Skeletal muscle satellite cell (primary cell): Measurements from ENCODE around the gene NBEAL2.

Experiments used
- H3K27me3 ChIP-seq: 2 replicates; pipeline ENCODE4 v1.7.0; 2013; ENCODE audit warnings: low read length; ENCODE audit not compliant: control insufficient read depth, insufficient read depth
- H3K36me3 ChIP-seq: 2 replicates; pipeline ENCODE4 v1.7.0; 2013; ENCODE audit warnings: mild to moderate bottlenecking, control low read depth, low read length; ENCODE audit not compliant: insufficient read depth
- H3K4me1 ChIP-seq: 2 replicates; pipeline ENCODE4 v1.7.0; 2013; ENCODE audit warnings: low read length; ENCODE audit not compliant: control insufficient read depth, insufficient read depth
- H3K4me2 ChIP-seq: 2 replicates; pipeline ENCODE4 v1.7.0; 2013; ENCODE audit warnings: mild to moderate bottlenecking, low read length
- H3K4me3 ChIP-seq: 2 replicates; pipeline ENCODE4 v1.7.0; 2013; ENCODE audit warnings: low read length
- H3K9ac ChIP-seq: 2 replicates; pipeline ENCODE4 v1.7.0; 2013; ENCODE audit warnings: mild to moderate bottlenecking, low read depth, low read length, moderate library complexity
- H3K9me3 ChIP-seq: replicated peaks from 2 replicates; pipeline ENCODE4 v1.7.0; 2013; ENCODE audit warnings: mild to moderate bottlenecking, control low read depth, low read length

NBEAL2 gene

DNA sequence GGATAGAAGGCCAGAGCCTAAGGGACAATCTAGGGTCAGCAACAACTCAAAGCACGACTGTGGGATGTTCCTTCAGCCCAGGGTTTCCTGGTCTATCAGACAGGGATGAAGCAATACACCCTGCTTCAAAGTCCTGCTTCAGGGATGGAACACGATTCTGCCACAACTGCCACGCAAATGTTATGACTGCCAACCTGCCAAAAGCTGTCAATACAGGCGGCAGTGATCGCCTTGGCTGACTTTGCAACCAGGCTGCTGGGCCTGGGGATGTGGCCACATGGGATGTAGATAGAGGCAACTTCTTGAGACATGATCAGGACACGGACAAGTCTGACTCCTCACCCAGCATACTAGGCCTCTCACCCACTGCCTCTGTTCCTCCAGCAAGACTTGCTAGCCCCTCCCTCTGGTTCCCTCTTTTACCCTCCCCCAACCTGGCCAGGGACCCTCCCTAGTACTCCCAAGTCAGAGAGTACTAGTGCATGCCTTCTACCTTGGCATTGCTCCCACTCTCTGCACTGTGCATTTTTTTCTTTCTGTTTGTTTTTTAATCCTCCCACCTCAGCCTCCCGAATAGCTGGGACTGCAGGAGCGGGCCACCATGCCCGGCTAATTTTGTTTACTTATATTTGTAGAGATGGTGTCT, 10.6 kb upstream of the NBEAL2 start:
- no peaks in the 10 kb centered on the region for H3K27me3 ChIP-seq
- no peak overlapping the region for H3K4me3 ChIP-seq
- peaks cover 24% of the 10 kb centered on the region for H3K4me1 ChIP-seq
- H3K9me3 ChIP-seq = no peaks in the 10 kb centered on the region
- no peak overlapping the region for H3K9ac ChIP-seq
- no peak overlapping the region for H3K4me2 ChIP-seq
- H3K36me3 ChIP-seq = peaks cover 9% of the 10 kb centered on the region

DNA sequence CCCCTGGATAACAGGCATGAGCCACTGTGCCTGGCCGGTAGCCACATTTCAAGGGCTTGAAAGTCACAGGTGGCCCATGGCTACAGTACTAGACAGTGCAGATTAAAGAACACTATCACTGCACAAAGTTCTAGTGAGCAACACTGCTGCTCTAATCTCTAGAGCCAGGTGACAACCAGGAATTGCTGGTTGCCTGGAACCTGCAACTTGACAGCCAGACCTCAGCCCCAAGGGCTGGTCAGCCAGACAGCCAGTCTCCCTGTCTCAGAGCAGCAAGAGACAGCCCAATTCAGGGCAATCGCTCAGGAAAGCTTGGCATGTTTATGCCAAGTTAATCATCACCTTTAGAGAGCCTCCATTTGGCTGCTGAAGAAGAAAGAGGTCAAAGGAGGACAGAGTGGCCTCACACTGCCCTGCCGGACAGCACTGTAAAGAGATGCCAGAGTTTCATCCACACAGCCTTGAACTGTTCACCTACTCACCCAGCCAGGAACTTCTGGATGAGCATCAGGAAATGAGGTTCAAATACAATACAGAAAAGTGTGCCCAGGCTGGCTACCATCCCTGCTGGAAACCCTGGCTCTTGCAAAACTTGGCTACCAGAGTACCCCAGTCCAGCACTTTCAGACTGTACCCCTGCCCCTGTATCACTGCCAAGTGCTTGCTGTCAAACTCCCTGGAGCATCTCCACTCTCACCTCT, 8.9 kb upstream of the NBEAL2 start:
- Histone ChIP-seq H3K27me3 (no peaks in the 10 kb centered on the region), H3K36me3 (peaks cover 6% of the 10 kb centered on the region), H3K9me3 (no peaks in the 10 kb centered on the region), H3K4me2 (peak overlapping the region; percentile 1), H3K9ac (no peak overlapping the region), H3K4me3 (no peak overlapping the region), H3K4me1 (peaks cover 20% of the 10 kb centered on the region)

DNA sequence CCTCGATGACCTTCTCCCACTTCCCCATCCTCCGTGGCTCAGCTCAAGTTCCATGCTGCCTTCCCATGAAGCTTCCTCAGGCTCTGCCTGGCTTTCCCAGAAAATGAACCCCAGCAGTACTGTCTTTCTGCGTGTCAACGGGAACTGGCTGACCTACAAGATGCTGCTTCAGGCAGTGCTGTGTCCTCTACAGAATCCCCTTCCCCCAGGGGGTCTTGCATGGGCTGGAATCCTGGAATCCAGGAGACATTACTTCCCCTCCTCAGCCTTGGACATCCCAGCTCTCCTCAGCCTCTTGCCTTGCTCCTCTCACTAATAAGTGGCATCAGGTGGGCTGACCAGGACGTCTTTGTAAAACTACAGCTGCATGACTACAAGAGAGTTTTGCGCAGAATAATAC, 8.3 kb upstream of the NBEAL2 start:
- no peaks in the 10 kb centered on the region for H3K27me3 ChIP-seq
- H3K9ac ChIP-seq = no peak overlapping the region
- no peak overlapping the region for H3K4me3 ChIP-seq
- H3K4me1 ChIP-seq = peaks cover 20% of the 10 kb centered on the region
- H3K36me3 ChIP-seq = peaks cover 6% of the 10 kb centered on the region
- H3K9me3 ChIP-seq = no peaks in the 10 kb centered on the region
- peak overlapping the region; percentile 1 for H3K4me2 ChIP-seq

GRCh38 chr3:46971742-46972141, 7.7 kb upstream of the NBEAL2 start:
- Histone ChIP-seq H3K36me3 (peaks cover 6% of the 10 kb centered on the region), H3K4me1 (peaks cover 20% of the 10 kb centered on the region), H3K4me3 (no peak overlapping the region), H3K9me3 (no peaks in the 10 kb centered on the region), H3K27me3 (no peaks in the 10 kb centered on the region), H3K9ac (no peak overlapping the region), H3K4me2 (no peak overlapping the region)

- Histone ChIP-seq H3K4me1 (peaks cover 22% of the 10 kb centered on the region), H3K4me3 (no peak overlapping the region), H3K9me3 (no peaks in the 10 kb centered on the region), H3K36me3 (peaks cover 6% of the 10 kb centered on the region), H3K27me3 (no peaks in the 10 kb centered on the region), H3K4me2 (no peak overlapping the region), H3K9ac (no peak overlapping the region)
Observed at GRCh38 chr3:46972396-46972795, 7.1 kb upstream of the NBEAL2 start.

DNA sequence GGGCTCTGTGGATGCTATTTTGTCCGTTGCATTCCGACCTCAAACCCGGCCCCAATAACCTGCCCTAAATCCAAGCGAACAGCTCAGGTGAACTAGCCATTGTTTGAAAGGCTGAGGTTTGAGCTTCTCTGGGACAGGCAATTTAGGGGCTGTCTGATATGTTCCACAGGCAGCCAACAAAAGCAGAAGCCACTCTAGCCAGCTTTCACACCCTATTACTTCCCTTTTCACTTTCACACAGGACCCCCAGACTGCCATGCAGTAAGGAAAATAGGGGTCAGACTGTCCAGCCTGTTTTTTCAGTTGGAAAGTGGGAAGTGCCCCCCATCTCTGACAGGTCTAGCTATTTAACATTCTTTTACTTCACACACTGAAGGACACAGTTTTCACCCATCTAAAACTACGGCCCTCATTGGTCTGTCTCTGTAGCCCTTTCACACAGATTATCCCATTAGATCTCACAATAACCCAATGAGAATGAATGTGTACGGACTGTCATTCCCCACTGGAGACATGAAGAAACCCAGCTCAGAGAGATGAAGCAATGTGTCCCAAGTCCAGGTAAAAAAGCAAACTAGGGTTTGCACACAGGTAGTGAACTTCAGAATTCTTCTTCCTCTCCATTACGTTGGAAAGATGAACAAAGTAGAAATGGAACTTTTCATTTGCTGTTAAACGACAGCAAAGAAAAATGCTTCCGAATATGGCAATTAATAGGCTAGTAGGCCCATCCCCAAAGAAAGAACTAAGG, 4.9 kb upstream of the NBEAL2 start:
- Histone ChIP-seq H3K4me1 (peaks cover 30% of the 10 kb centered on the region), H3K9ac (no peak overlapping the region), H3K4me3 (peak overlapping the region; percentile 40), H3K4me2 (peak overlapping the region; percentile 19), H3K36me3 (peaks cover 4% of the 10 kb centered on the region), H3K27me3 (no peaks in the 10 kb centered on the region), H3K9me3 (no peaks in the 10 kb centered on the region)

DNA sequence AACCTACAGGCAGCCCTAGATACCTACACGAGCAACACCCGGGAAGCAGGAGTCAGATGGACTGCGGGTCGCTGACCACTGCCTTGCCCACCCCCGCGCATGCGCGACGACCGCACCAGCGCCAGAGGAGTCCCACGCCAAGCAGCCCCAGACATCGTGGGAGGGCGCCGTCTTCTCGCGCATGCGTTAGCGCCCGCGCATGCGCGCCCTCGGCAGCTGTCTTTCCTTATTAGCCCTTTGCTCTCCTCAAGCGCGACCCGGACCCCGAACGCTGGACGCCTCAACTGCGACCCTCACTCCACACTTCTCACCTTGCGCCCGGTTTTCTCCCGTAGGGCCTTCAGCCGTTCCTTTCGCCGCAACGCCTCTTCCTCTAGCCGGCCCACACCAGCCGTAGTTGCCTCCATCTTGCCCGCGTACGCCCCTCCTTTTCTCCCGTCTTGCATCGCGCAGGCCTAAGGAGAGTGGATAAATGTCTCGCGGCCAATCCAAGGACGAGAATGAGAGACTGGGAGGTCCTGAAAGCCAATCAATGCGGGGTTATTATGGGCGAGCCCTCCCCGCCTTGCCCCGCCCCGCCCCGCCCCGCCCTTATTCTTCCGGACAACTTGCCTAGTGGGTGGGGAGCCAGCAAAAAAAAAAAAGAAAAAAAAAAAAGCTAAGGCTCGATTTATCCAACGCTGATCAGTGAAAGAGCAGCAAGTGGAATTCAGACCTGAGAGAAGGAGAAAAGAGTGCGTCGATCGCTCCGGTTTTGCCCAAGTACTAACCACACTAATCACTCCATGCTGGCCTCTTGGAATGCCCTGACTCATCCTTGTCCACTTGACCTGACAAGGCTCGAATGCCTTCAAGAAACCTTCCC, 2.9 kb upstream of the NBEAL2 start, which contains the start of gene CCDC12:
Gene CCDC12 (minus strand): TSS at position 420 of the 865 bp plus-strand sequence. CDS start 13 bp downstream, at position 407.
- Histone ChIP-seq H3K36me3 (peaks cover 3% of the 10 kb centered on the region), H3K4me1 (peaks cover 20% of the 10 kb centered on the region), H3K27me3 (no peaks in the 10 kb centered on the region), H3K4me2 (peak within 1 kb of the TSS; percentile 77), H3K4me3 (peak within 1 kb of the TSS; percentile 88), H3K9me3 (no peaks in the 10 kb centered on the region), H3K9ac (peak within 1 kb of the TSS; percentile 96)

DNA sequence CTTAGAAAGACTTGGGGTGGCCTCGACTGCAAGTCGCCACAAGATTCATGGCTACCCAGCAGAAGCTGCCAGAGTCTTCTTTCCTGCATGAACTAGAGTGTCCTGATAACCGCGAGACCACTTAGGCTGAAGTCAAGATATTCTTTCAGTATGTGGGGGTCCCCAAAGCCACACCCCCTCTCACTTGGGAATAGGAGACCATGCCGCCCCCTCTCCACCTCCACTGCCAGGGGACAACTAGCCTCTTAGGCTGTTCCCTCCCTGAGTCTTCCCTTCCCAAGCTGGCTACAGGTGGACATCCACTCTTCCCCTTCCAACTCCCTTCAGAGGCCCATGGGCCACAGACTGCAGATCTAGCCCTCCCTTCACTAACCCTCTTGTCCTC, 1.7 kb upstream of the NBEAL2 start:
- H3K4me2 ChIP-seq = no peak overlapping the region
- H3K4me3 ChIP-seq = no peak overlapping the region
- H3K27me3 ChIP-seq = no peaks in the 10 kb centered on the region
- H3K9me3 ChIP-seq = no peaks in the 10 kb centered on the region
- H3K36me3 ChIP-seq = no peaks in the 10 kb centered on the region
- H3K9ac ChIP-seq = no peak overlapping the region
- peaks cover 17% of the 10 kb centered on the region for H3K4me1 ChIP-seq

GRCh38 chr3:46978381-46978780, 1.1 kb upstream of the NBEAL2 start:
- no peak overlapping the region for H3K9ac ChIP-seq
- H3K4me1 ChIP-seq = peaks cover 17% of the 10 kb centered on the region

DNA sequence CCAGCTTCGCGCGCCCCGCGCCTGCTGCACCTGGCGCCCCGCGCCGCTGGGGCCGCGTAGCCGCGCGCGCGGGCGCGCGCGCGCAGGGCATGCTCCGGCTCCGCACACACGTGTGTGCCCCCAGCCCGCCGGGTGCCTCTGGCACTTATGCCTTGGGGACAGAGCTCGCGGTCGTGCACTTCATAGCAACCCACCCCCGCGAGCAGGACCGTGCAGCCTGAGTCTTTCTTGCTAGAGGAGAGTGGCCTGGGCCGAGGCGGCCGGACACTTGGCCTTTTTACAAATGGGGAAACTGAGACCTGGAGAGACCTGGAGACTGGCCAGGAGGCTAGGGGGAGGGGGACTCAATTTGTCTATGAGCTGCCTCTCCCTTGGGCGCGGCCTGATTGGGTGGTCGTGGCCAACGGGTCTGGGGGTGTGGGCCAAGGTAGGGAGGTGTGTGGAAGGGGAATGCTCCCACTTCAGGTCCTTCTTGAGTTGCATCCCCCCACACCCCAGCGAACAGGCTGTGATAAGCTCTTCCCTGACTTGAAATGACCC, 562 bp downstream of the NBEAL2 start:
- peak overlapping the region; percentile 100 for H3K4me2 ChIP-seq
- peaks cover 17% of the 10 kb centered on the region for H3K4me1 ChIP-seq
- no peaks in the 10 kb centered on the region for H3K9me3 ChIP-seq
- peak overlapping the region; percentile 88 for H3K9ac ChIP-seq
- H3K36me3 ChIP-seq = no peaks in the 10 kb centered on the region
- peak overlapping the region; percentile 94 for H3K4me3 ChIP-seq
- H3K27me3 ChIP-seq = no peaks in the 10 kb centered on the region

More at GRCh38 chr3:46978381-46978780, 1.1 kb upstream of the NBEAL2 start:
- Histone ChIP-seq H3K27me3 (no peaks in the 10 kb centered on the region), H3K4me3 (no peak overlapping the region), H3K36me3 (no peaks in the 10 kb centered on the region), H3K4me2 (no peak overlapping the region), H3K9me3 (no peaks in the 10 kb centered on the region)
